Prostate gland (tissue), 2 donors: ENCODE measurements around the gene NAPB. TPM values are rescaled to one million over a fixed set of nuclear protein-coding genes. Genes with fewer than 3 reads are reported as not detected.

ENCODE experiments used
- DNase-seq: peaks from one replicate; pipeline ENCODE4 v3.0.0-alpha.2; 2019; ENCODE audit warnings: low spot score
- H3K27ac ChIP-seq, 2 donors: fragments of 200-600 bp; sonication (generic); 2 replicates each; pipeline ENCODE4 v1.5.1; 2017 to 2019
- H3K27me3 ChIP-seq: fragments of 200-600 bp; sonication (generic); replicated peaks from 2 replicates; pipeline ENCODE4 v1.5.1; 2019; ENCODE audit not compliant: insufficient read depth
- H3K36me3 ChIP-seq, 2 donors: fragments of 200-600 bp; sonication (generic); 1 replicate in 1 of 2; 2 replicates in 1 of 2; pipeline versions ENCODE4 v1.5.1 to v1.8.1; 2017 to 2019
- H3K4me1 ChIP-seq: fragments of 200-600 bp; sonication (generic); replicated peaks from 2 replicates; pipeline ENCODE4 v1.5.1; 2019
- H3K4me3 ChIP-seq, 2 donors: fragments of 200-600 bp; sonication (generic); 2 replicates each; pipeline ENCODE4 v1.5.1; 2017 to 2019
- H3K9me3 ChIP-seq: fragments of 200-600 bp; sonication (generic); 2 replicates; pipeline ENCODE4 v1.5.1; 2017
- POLR2A ChIP-seq: fragments of 450-650 bp; IDR thresholded peaks from one replicate; pipeline ENCODE4 v1.6.1; 2016; ENCODE audit warnings: antibody characterized with exemption, mild to moderate bottlenecking
- POLR2AphosphoS5 ChIP-seq: sonication (generic); formaldehyde crosslinking; IDR thresholded peaks from one replicate; pipeline ENCODE4 v1.6.1; 2017; ENCODE audit warnings: antibody characterized with exemption
- WGBS: methylation state at CpG from one replicate; pipeline ENCODE4 v1.1.5; 2018; 5-methylcytosine and 5-hydroxymethylcytosine counted together
- intact Hi-C: fragments of 100-400 bp; cut with DNase I; formaldehyde crosslinking; loops from one replicate; pipeline ENCODE4 v1.14.2; 2022
- total RNA-seq, 2 donors: library from RNA; depleted of rRNA; stranded (reverse); fragments of >200 nt; gene quantifications; one replicate each; pipeline ENCODE4 v1.1.0, GENCODE V29; 2016
- TF ChIP-seq, protein P1 (sequence below), 4 experiments: fragments of 200-600 bp in 2 of 4; fragments of 450-650 bp in 2 of 4; sonication (generic) in 2 of 4; IDR thresholded peaks; 1 replicate in 3 of 4; 2 replicates in 1 of 4; pipeline ENCODE4 v1.5.1; 2016 to 2019; ENCODE audit warnings: antibody characterized with exemption in 4 of 4, mild to moderate bottlenecking in 2 of 4, moderate library complexity in 2 of 4

NAPB gene
- total RNA-seq, 2 donors from 2014 or later, result 8.1 to 24.3 TPM

DNA sequence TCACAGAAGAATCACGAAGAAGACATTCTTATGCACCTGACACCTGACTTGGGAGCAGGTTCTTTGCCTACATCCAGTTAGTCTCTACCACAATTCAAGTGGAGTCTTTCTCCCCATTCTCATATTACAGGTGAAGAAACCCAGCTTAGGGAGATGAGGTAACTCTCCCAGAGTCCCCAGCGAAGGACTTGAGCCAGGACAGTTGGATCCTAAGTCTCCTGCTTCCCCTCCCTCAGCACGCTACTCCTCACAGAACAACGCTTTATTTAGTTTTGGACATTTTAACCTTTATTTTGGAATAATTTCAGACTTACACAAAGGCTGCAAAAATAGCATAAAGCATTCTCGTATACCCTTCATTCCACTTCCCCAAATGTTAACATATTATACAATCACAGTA is 17.4 kb upstream of the NAPB start:
- Histone ChIP-seq H3K4me3 (no peak overlapping the region), H3K4me1 (no peaks in the 10 kb centered on the region), H3K9me3 (no peaks in the 10 kb centered on the region), H3K27me3 (no peaks in the 10 kb centered on the region), H3K27ac (no peak overlapping the region), H3K36me3 (no peaks in the 10 kb centered on the region)
- intact Hi-C loops, result no loop called here
- no peak for DNase-seq
- TF ChIP-seq, protein P1, sequence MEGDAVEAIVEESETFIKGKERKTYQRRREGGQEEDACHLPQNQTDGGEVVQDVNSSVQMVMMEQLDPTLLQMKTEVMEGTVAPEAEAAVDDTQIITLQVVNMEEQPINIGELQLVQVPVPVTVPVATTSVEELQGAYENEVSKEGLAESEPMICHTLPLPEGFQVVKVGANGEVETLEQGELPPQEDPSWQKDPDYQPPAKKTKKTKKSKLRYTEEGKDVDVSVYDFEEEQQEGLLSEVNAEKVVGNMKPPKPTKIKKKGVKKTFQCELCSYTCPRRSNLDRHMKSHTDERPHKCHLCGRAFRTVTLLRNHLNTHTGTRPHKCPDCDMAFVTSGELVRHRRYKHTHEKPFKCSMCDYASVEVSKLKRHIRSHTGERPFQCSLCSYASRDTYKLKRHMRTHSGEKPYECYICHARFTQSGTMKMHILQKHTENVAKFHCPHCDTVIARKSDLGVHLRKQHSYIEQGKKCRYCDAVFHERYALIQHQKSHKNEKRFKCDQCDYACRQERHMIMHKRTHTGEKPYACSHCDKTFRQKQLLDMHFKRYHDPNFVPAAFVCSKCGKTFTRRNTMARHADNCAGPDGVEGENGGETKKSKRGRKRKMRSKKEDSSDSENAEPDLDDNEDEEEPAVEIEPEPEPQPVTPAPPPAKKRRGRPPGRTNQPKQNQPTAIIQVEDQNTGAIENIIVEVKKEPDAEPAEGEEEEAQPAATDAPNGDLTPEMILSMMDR (IDR thresholded peaks at IDR 0.05), result no peak
- TF ChIP-seq POLR2AphosphoS5 (no peak), POLR2A (no peak)
- WGBS, result 67% methylated on average over 5 of the region's 5 CpGs

DNA sequence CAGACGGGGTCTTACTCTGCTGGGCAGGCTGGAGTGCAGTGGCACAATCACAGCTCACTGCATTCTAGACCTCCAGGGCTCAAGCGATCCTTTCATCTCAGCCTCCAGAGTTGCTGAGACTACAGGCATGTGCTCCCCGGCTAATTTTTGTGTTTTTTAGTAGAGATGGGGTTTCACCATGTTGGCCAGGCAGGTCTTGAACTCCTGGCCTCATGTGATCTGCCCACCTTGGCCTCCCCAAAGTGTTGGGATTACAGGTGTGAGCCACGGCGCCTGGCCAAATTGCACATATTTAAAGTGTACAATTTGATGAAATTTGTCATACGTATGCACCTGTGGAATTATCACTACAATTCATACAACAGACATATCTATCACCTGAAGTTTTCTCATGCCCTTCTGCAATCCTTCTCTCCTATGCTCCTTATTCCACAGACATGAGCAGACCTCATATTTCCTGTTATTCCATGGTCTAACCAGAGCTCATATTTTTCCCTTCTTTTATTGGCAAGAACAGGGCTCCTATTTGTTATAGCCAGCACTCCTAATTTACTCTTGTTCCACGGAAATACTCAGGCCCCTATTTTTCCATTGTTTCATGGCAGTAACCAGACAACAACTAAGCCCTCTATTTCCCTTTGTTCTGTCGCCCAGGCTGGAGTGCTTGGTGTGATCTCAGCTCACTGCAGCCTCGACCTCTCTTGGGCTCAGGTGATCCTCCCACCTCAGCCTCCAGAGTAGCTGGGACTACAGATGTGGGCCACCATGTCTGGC is 16.0 kb upstream of the NAPB start:
- 89% methylated on average over 9 of the region's 9 CpGs for WGBS
- Histone ChIP-seq H3K27me3 (no peaks in the 10 kb centered on the region), H3K4me1 (no peaks in the 10 kb centered on the region), H3K4me3 (no peak overlapping the region), H3K9me3 (no peaks in the 10 kb centered on the region), H3K27ac (no peak overlapping the region), H3K36me3 (no peaks in the 10 kb centered on the region)
- TF ChIP-seq POLR2A (no peak), POLR2AphosphoS5 (no peak)
- TF ChIP-seq, protein P1 (IDR thresholded peaks at IDR 0.05), result no peak
- intact Hi-C loops, result no loop called here
- DNase-seq, result no peak

DNA sequence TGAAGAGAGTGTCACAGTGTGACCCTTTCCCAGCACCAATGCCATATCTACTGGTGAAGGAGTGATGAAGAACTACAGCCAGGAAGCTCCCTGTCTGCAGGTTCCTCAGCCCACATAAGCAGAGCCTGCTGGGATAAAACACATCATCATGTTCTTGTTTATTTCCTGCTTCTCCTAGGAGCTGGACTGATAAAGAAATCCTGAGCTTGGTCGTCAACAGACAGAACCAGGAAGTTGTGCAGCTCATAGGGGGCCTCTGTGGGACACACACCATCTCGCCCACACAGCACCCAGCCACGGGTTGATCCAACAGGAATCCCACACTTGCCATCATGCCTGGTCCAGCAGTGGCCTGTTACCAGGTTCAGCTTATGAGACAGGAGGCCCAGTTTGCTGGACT is 15.4 kb upstream of the NAPB start:
- H3K36me3 ChIP-seq, result no peaks in the 10 kb centered on the region
- no peak for TF ChIP-seq POLR2A
- no peak for TF ChIP-seq POLR2AphosphoS5
- peak overlapping the region in 1 of 2 donors; percentile 26 for H3K27ac ChIP-seq
- no peaks in the 10 kb centered on the region for H3K4me1 ChIP-seq
- no peaks in the 10 kb centered on the region for H3K9me3 ChIP-seq
- DNase-seq, result no peak
- intact Hi-C loops, result no loop called here
- WGBS, result 48% methylated on average over 3 of the region's 3 CpGs
- H3K4me3 ChIP-seq, result no peak overlapping the region
- no peaks in the 10 kb centered on the region for H3K27me3 ChIP-seq

DNA sequence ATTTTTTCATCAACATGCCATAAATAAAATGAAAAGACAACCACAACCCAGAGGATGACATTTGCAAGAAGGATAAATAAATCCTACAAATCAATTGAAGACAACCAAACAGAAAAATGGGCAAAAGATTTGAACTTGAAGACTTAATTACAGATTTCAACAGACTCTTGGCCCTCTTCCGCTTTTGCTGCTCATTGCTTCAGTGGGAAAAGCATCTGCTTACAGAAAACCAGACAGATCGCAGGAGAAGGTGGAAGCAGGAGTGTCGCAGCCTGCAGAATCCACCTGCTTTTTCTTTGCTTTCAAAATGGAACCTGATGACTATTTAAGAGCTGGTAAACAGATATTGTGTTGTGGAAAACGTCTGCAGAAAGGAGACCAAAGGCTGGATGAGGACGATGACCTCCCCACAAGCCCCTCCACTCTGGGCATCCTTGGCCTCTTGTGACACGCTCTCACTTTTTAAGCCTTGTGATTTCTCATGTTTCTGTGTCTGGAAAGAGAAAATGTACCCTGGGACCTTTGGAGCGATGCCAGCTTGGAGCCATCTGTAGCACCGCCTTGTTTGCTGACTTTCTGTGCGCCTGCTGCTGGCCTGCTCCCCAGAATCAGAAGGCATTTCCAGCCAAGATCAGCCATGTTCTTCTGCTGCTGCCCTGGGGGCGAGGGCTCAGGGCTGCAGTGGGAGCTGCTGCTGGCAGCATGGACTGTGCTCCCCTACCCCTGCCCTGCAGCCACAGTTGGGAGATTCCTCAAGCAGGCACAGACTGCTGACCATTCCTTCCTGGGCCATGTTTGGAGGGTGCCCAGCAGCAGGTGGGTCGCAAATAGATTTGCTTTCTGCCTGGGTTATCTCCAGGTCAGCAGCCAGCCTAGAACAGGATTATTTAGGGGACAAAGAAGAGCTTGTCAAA is 14.6 kb upstream of the NAPB start:
- H3K4me3 ChIP-seq, result no peak overlapping the region
- H3K4me1 ChIP-seq, result no peaks in the 10 kb centered on the region
- peak; percentile 44 for TF ChIP-seq POLR2AphosphoS5
- no peak for TF ChIP-seq POLR2A
- H3K9me3 ChIP-seq, result no peaks in the 10 kb centered on the region
- intact Hi-C loops, result no loop called here
- 43% methylated on average over 11 of the region's 11 CpGs for WGBS
- DNase-seq, result peak; percentile 58
- H3K36me3 ChIP-seq, result no peaks in the 10 kb centered on the region
- H3K27me3 ChIP-seq, result no peaks in the 10 kb centered on the region
- no peak overlapping the region for H3K27ac ChIP-seq

DNA sequence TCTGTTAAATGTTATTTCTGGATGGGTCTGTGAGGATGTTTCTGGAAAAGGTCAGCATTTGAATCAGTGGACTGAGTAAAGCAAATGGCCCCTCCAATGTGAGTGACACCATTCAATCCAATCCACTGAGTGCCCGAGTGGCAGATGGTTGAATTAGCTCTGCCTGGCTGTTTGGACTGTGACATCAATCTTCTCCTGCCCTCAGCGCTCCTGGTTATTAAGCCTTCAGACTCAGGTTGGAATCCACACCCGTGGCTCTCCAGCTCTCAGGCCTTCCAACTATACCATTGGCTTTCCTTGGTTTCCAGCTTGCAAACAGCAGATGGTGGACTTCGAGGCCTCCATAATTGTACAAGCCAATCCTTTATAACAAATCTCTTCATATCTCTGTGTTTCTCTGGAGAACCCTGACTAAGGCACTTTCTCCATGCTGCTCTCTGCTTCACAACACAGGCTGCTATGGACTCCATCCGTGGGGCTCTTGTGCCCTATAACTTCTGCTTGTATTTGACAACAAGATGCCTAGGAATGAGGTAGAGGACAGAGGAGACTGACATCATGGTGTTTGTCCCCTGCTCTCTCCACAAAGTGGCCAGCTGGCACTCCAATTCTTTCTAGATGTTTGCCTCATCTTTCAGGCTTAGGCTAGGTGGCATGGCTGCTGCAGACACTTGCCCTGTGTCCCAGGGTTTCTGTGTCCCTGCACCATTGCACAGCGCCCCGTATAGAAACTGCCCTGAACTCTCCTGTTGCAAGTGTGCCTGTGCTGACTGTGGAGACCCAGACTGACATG is 13.4 kb upstream of the NAPB start:
- intact Hi-C loops, result no loop called here
- WGBS, result 87% methylated on average over 7 of the region's 7 CpGs

More for the DNA sequence above, 13.4 kb upstream of the NAPB start:
- Histone ChIP-seq H3K9me3 (no peaks in the 10 kb centered on the region), H3K27me3 (no peaks in the 10 kb centered on the region), H3K27ac (no peak overlapping the region), H3K4me3 (no peak overlapping the region), H3K36me3 (no peaks in the 10 kb centered on the region), H3K4me1 (no peaks in the 10 kb centered on the region)
- TF ChIP-seq POLR2A, result no peak
- no peak for TF ChIP-seq POLR2AphosphoS5
- TF ChIP-seq, protein P1 (IDR thresholded peaks at IDR 0.05), result no peak
- no peak for DNase-seq
